Tibial nerve (tissue), 4 donors: ENCODE results near the gene PCDHGB7. TPM values are rescaled to one million over a fixed set of nuclear protein-coding genes. Genes with fewer than 3 reads are reported as not detected.

Source experiments
- DNase-seq, 2 donors: peaks; one replicate each; pipeline ENCODE4 v3.0.0-alpha.2; 2019; ENCODE audit warnings: low spot score in 2 of 2
- H3K27ac ChIP-seq, 4 donors: fragments of 200-600 bp; sonication (generic) in 3 of 4; one replicate each; pipeline ENCODE4 v1.5.1; 2017 to 2019; ENCODE audit warnings: mild to moderate bottlenecking in 1 of 4
- H3K27me3 ChIP-seq, 2 donors: fragments of 200-600 bp; sonication (generic) in 1 of 2; one replicate each; pipeline versions ENCODE4 v1.5.1 to v1.6.0; 2017 to 2019
- H3K36me3 ChIP-seq, 3 donors: fragments of 200-600 bp; sonication (generic); one replicate each; pipeline ENCODE4 v1.5.1; 2018 to 2019
- H3K4me1 ChIP-seq, 4 donors: fragments of 200-600 bp; sonication (generic) in 3 of 4; one replicate each; pipeline ENCODE4 v1.5.1; 2017 to 2019
- H3K4me3 ChIP-seq, 4 donors: fragments of 200-600 bp; sonication (generic) in 3 of 4; one replicate each; pipeline ENCODE4 v1.5.1; 2017 to 2019; ENCODE audit warnings: mild to moderate bottlenecking in 1 of 4, moderate library complexity in 1 of 4
- H3K9me3 ChIP-seq, 4 donors: fragments of 200-600 bp; sonication (generic) in 3 of 4; one replicate each; pipeline ENCODE4 v1.5.1; 2017 to 2019
- EP300 ChIP-seq, 2 donors: sonication (generic); formaldehyde crosslinking; IDR thresholded peaks; one replicate each; pipeline ENCODE4 v1.6.1; 2017; ENCODE audit warnings: antibody characterized with exemption in 2 of 2, mild to moderate bottlenecking in 1 of 2
- POLR2A ChIP-seq, 2 donors: fragments of 450-650 bp; IDR thresholded peaks; one replicate each; pipeline ENCODE4 v1.6.1; 2017; ENCODE audit warnings: antibody characterized with exemption in 2 of 2, mild to moderate bottlenecking in 2 of 2, moderate library complexity in 2 of 2
- WGBS, 2 donors: methylation state at CpG; one replicate each; pipeline ENCODE4 v1.1.5; 2018; 5-methylcytosine and 5-hydroxymethylcytosine counted together
- total RNA-seq, 4 donors: library from RNA; depleted of rRNA; stranded (reverse); fragments of >200 nt; gene quantifications; one replicate each; pipeline ENCODE4 v1.1.0, GENCODE V29; 2016
- TF ChIP-seq, protein P1 (sequence below), 5 experiments: fragments of 200-600 bp in 3 of 5; fragments of 450-650 bp in 2 of 5; sonication (generic) in 3 of 5; IDR thresholded peaks; one replicate each; pipeline ENCODE4 v1.5.1; 2016 to 2019; ENCODE audit warnings: antibody characterized with exemption in 5 of 5, mild to moderate bottlenecking in 3 of 5, moderate library complexity in 2 of 5

The PCDHGB7 gene
- total RNA-seq, 4 donors from 2014 or later: 14.6 to 19.2 (median 18.0) TPM

DNA sequence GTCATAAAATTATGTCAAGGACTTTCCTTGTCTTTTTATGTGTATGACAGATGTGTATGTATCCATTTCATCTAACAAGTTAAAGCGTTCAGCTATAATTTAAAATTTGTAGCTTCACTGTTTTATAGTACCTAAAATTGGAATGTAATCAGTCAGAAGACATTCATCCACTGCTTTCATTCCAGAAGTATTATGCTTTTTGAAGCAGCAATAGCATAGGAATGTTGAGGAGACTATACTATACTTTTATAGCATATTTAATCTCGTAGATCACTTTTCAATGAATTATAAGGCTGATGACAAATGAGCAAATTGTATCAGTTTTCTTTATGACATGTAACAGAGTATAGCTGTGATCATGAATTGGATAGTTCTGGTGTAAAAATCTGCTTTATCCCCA is 19.7 kb downstream of the PCDHGB7 start:
- no peak for DNase-seq
- 93 to 95% methylated on average over 2 of the region's 2 CpGs for WGBS, 2 donors

DNA sequence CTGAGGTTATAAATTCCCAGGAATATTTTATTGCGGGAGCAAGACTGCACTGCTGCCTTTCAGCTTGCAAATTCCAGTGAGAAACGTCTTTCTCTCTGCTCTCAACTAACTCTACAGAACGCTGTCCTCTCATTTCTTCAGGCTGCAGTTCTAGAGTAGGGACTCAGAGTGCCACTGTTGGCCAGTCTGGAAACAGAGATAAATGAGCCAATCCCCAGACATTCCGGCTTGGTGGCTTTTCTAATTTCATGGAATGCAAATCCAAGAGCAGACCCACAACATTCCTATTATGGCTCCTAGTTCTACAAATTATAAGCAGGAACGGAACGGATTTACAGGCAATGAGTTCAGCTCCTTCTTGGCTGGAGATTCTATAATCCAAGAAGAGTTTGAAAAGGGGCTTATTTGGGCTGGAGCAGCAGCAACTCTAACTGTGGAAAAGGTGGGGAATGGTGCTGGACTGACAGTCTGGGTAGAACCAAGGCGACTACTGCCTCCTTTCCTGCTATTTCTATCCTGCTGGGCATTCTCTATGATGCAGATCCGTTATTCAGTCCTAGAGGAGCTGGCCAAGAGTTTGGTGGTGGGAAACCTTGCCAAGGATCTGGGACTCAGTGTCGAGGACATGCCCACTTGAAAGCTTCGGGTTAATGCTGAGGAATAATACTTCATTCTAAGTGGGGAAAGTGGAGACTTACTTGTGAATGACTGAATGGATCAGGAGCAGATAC is 22.1 kb downstream of the PCDHGB7 start:
- whole genome bisulfite sequencing, 2 donors: 71 to 76% methylated on average over 10 of the region's 10 CpGs
- no peak overlapping the region for H3K4me3 ChIP-seq
- DNase-seq: no peak
- H3K27me3 ChIP-seq: no peaks in the 10 kb centered on the region
- H3K9me3 ChIP-seq: peaks cover 0 to 95% (median 31%) of the 10 kb centered on the region in 4 donors
- TF ChIP-seq EP300 (IDR thresholded peaks at IDR 0.05) (no peak), POLR2A (IDR thresholded peaks at IDR 0.05) (no peak)
- TF ChIP-seq, protein P1, sequence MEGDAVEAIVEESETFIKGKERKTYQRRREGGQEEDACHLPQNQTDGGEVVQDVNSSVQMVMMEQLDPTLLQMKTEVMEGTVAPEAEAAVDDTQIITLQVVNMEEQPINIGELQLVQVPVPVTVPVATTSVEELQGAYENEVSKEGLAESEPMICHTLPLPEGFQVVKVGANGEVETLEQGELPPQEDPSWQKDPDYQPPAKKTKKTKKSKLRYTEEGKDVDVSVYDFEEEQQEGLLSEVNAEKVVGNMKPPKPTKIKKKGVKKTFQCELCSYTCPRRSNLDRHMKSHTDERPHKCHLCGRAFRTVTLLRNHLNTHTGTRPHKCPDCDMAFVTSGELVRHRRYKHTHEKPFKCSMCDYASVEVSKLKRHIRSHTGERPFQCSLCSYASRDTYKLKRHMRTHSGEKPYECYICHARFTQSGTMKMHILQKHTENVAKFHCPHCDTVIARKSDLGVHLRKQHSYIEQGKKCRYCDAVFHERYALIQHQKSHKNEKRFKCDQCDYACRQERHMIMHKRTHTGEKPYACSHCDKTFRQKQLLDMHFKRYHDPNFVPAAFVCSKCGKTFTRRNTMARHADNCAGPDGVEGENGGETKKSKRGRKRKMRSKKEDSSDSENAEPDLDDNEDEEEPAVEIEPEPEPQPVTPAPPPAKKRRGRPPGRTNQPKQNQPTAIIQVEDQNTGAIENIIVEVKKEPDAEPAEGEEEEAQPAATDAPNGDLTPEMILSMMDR (IDR thresholded peaks at IDR 0.05): no peak
- peaks cover 0 to 35% (median 0%) of the 10 kb centered on the region in 3 donors for H3K36me3 ChIP-seq
- H3K4me1 ChIP-seq: no peaks in the 10 kb centered on the region
- H3K27ac ChIP-seq: no peak overlapping the region

More for the DNA sequence above, 19.7 kb downstream of the PCDHGB7 start:
- no peak overlapping the region for H3K27ac ChIP-seq
- no peak overlapping the region for H3K4me3 ChIP-seq
- H3K4me1 ChIP-seq: no peaks in the 10 kb centered on the region
- peaks cover 0 to 98% (median 39%) of the 10 kb centered on the region in 4 donors for H3K9me3 ChIP-seq
- TF ChIP-seq POLR2A (IDR thresholded peaks at IDR 0.05) (no peak), EP300 (IDR thresholded peaks at IDR 0.05) (no peak)
- TF ChIP-seq, protein P1 (IDR thresholded peaks at IDR 0.05): no peak
- H3K36me3 ChIP-seq: peaks cover 0 to 32% (median 0%) of the 10 kb centered on the region in 3 donors
- H3K27me3 ChIP-seq: no peaks in the 10 kb centered on the region

DNA sequence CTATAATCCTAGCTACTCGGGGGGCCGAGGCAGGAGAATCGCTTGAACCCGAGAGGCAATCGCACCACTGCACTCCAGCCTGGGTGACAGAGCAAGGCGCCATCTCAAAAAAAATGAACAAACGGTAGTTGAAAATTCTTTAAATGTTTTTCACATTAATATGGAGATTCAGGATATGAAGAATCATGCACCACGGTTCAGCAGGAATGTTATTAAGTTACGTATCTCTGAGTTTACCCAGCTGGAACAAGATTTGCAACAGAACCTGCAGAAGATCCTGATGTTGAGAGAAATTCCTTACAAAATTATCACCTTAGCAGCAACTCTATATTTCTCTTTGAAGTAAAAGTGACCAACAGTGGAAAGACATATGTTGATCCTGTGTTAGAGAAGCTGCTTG is 22.9 kb downstream of the PCDHGB7 start:
- no peak for DNase-seq
- Histone ChIP-seq H3K4me1 (no peaks in the 10 kb centered on the region), H3K4me3 (no peak overlapping the region), H3K36me3 (peaks cover 0 to 37% (median 0%) of the 10 kb centered on the region in 3 donors), H3K27ac (no peak overlapping the region), H3K9me3 (peaks cover 0 to 95% (median 31%) of the 10 kb centered on the region in 4 donors), H3K27me3 (no peaks in the 10 kb centered on the region)
- TF ChIP-seq POLR2A (IDR thresholded peaks at IDR 0.05): no peak
- WGBS, 2 donors: 96% methylated on average over 9 of the region's 9 CpGs

DNA sequence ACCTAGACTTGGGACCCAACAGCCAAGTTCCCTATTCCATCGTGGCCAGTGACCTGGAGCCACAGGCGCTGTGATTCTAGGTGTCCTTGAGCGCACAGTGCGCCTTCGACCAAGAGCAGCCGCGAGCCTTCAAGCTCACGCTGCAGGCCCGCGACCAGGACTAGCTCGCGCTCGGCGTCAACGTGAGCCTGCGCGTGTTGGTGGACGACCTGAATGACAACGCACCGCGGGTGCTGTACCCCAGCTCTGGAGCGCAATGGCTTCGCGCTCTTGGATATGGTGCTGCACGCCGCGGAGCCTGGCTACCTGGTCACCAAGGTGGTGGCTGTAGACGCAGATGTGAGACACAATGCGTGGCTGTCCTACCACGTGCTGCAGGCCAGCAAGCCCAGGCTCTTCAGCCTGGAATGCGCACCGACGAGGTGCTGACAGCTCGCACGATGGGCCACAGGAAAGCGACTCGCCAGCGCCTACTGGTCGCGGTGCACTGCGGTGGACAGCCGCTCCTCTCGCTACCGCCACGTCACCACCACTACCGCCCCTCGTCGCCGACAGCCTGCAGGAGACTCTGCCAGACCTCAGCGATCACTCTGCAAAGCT is 24.2 kb downstream of the PCDHGB7 start:
- Histone ChIP-seq H3K4me1 (no peaks in the 10 kb centered on the region), H3K27ac (no peak overlapping the region), H3K4me3 (no peak overlapping the region), H3K36me3 (peaks cover 0 to 46% (median 0%) of the 10 kb centered on the region in 3 donors), H3K27me3 (no peaks in the 10 kb centered on the region), H3K9me3 (peaks cover 0 to 94% (median 28%) of the 10 kb centered on the region in 4 donors)
- TF ChIP-seq EP300 (IDR thresholded peaks at IDR 0.05): no peak
- TF ChIP-seq POLR2A (IDR thresholded peaks at IDR 0.05): no peak
- TF ChIP-seq, protein P1 (IDR thresholded peaks at IDR 0.05): no peak
- 60 to 62% methylated on average over 33 to 34 of the region's 50 CpGs for WGBS, 2 donors
- no peak for DNase-seq

DNA sequence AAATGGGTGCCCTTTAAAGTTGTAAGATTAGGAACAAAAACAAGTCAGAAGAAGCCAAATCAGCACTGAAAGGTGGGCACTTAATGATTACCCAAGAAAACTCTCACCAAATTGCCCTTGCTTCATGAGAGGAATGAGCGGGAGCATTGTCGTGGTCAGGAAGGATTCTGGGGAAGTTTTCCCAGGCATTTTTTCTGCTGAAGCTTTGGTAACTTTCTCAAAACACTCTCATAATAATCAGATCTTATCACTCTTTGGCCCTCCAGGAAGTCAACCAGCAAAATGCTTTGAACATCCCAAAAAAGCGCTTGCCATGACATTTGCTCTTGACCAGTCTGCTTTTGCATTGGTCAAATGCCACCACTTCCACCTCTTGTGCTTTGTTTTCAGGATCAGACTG is 47.9 kb downstream of the PCDHGB7 start:
- H3K36me3 ChIP-seq: peaks cover 0 to 11% (median 0%) of the 10 kb centered on the region in 3 donors
- peaks cover 0 to 16% (median 0%) of the 10 kb centered on the region in 4 donors for H3K9me3 ChIP-seq
- H3K27ac ChIP-seq: no peak overlapping the region
- TF ChIP-seq POLR2A (IDR thresholded peaks at IDR 0.05): no peak
- TF ChIP-seq, protein P1 (IDR thresholded peaks at IDR 0.05): no peak
- no peaks in the 10 kb centered on the region for H3K4me1 ChIP-seq
- no peak overlapping the region for H3K4me3 ChIP-seq
- no peaks in the 10 kb centered on the region for H3K27me3 ChIP-seq
- 95 to 97% methylated on average over 3 of the region's 3 CpGs for WGBS, 2 donors
- DNase-seq: no peak

Other genes starting within 250 kb of the PCDHGB7 start
- 1 to 10 TPM; 4.4 to 7.1 (median 5.5) TPM for gene PCDHB7, start 245.0 kb upstream of the PCDHGB7 start, total RNA-seq
- 1 to 10 TPM; 1.0 to 4.2 (median 3.5) TPM for gene PCDHB8, start 239.9 kb upstream of the PCDHGB7 start, total RNA-seq
- gene PCDHB16, start 235.3 kb upstream of the PCDHGB7 start, total RNA-seq: 10 to 100 TPM in 3 of 4 donors, 1 to 10 TPM in 1; 9.2 to 17.7 (median 14.6) TPM
- 1 to 10 TPM; 4.6 to 9.2 (median 7.4) TPM for gene PCDHB9, start 230.5 kb upstream of the PCDHGB7 start, total RNA-seq
- 10 to 100 TPM in 1 of 4 donors, 1 to 10 TPM in 3; 4.8 to 10.4 (median 5.6) TPM for gene PCDHB10, start 225.3 kb upstream of the PCDHGB7 start, total RNA-seq
- 1 to 10 TPM; 6.9 to 8.6 (median 7.6) TPM for gene PCDHB11, start 218.1 kb upstream of the PCDHGB7 start, total RNA-seq
- gene PCDHB12, start 209.0 kb upstream of the PCDHGB7 start, total RNA-seq: 10 to 100 TPM in 3 of 4 donors, 1 to 10 TPM in 1; 5.7 to 12.6 (median 12.2) TPM
- gene PCDHB13, start 203.8 kb upstream of the PCDHGB7 start, total RNA-seq: 1 to 10 TPM; 8.2 to 9.8 (median 9.2) TPM
- 10 to 100 TPM in 2 of 4 donors, 1 to 10 TPM in 2; 6.6 to 13.0 (median 10.3) TPM for gene PCDHB14, start 194.3 kb upstream of the PCDHGB7 start, total RNA-seq
- gene PCDHB15, start 172.3 kb upstream of the PCDHGB7 start, total RNA-seq: 1 to 10 TPM; 5.4 to 7.6 (median 6.4) TPM
- 1 to 10 TPM in 1 of 4 donors, under 1 TPM in 1, not detected in 2; 0.42 to 4.8 TPM for gene SLC25A2, start 113.6 kb upstream of the PCDHGB7 start, total RNA-seq
- 10 to 100 TPM; 49.5 to 80.0 (median 59.5) TPM for gene TAF7, start 96.9 kb upstream of the PCDHGB7 start, total RNA-seq
- gene PCDHGA1, start 87.2 kb upstream of the PCDHGB7 start, total RNA-seq: 1 to 10 TPM in 3 of 4 donors, under 1 TPM in 1; 0.90 to 2.5 (median 1.8) TPM
- 10 to 100 TPM in 3 of 4 donors, 1 to 10 TPM in 1; 9.6 to 20.4 (median 12.7) TPM for gene PCDHGA2, start 78.9 kb upstream of the PCDHGB7 start, total RNA-seq
- gene PCDHGA3, start 73.8 kb upstream of the PCDHGB7 start, total RNA-seq: 10 to 100 TPM in 1 of 4 donors, 1 to 10 TPM in 3; 6.5 to 10.5 (median 8.7) TPM
- 1 to 10 TPM; 4.3 to 8.4 (median 6.8) TPM for gene PCDHGB1, start 67.6 kb upstream of the PCDHGB7 start, total RNA-seq
- gene PCDHGA4, start 62.7 kb upstream of the PCDHGB7 start, total RNA-seq: 10 to 100 TPM in 2 of 4 donors, 1 to 10 TPM in 2; 5.1 to 13.5 (median 9.2) TPM
- 10 to 100 TPM in 2 of 4 donors, 1 to 10 TPM in 2; 9.2 to 14.0 (median 10.4) TPM for gene PCDHGB2, start 57.7 kb upstream of the PCDHGB7 start, total RNA-seq
- 10 to 100 TPM in 3 of 4 donors, 1 to 10 TPM in 1; 8.2 to 13.2 (median 12.1) TPM for gene PCDHGA5, start 53.5 kb upstream of the PCDHGB7 start, total RNA-seq
- 10 to 100 TPM in 2 of 4 donors, 1 to 10 TPM in 2; 7.8 to 12.4 (median 10.1) TPM for gene PCDHGB3, start 47.4 kb upstream of the PCDHGB7 start, total RNA-seq
- gene PCDHGA6, start 43.8 kb upstream of the PCDHGB7 start, total RNA-seq: 10 to 100 TPM in 2 of 4 donors, 1 to 10 TPM in 2; 7.4 to 12.3 (median 10.1) TPM
- 10 to 100 TPM in 1 of 4 donors, 1 to 10 TPM in 3; 7.6 to 12.2 (median 9.2) TPM for gene PCDHGA7, start 34.9 kb upstream of the PCDHGB7 start, total RNA-seq
- 10 to 100 TPM in 3 of 4 donors, 1 to 10 TPM in 1; 9.3 to 12.3 (median 11.1) TPM for gene PCDHGB4, start 30.0 kb upstream of the PCDHGB7 start, total RNA-seq
- gene PCDHGA8, start 25.0 kb upstream of the PCDHGB7 start, total RNA-seq: 1 to 10 TPM; 5.5 to 9.3 (median 6.6) TPM
- 10 to 100 TPM in 3 of 4 donors, 1 to 10 TPM in 1; 9.9 to 22.4 (median 16.2) TPM for gene PCDHGB5, start 19.7 kb upstream of the PCDHGB7 start, total RNA-seq
- gene PCDHGA9, start 14.9 kb upstream of the PCDHGB7 start, total RNA-seq: 10 to 100 TPM in 3 of 4 donors, 1 to 10 TPM in 1; 8.4 to 13.8 (median 11.9) TPM
- gene PCDHGB6, start 9.7 kb upstream of the PCDHGB7 start, total RNA-seq: 10 to 100 TPM in 3 of 4 donors, 1 to 10 TPM in 1; 9.2 to 16.8 (median 13.9) TPM
- gene PCDHGA10, start 4.7 kb upstream of the PCDHGB7 start, total RNA-seq: 10 to 100 TPM in 2 of 4 donors, 1 to 10 TPM in 2; 7.6 to 15.0 (median 10.6) TPM
- gene PCDHGA11, start 3.4 kb downstream of the PCDHGB7 start, total RNA-seq: 1 to 10 TPM; 8.3 to 9.3 (median 8.9) TPM
- gene PCDHGA12, start 12.8 kb downstream of the PCDHGB7 start, total RNA-seq: 10 to 100 TPM in 2 of 4 donors, 1 to 10 TPM in 2; 7.9 to 19.8 (median 10.1) TPM
- 10 to 100 TPM; 40.4 to 77.7 (median 56.3) TPM for gene PCDHGC3, start 58.3 kb downstream of the PCDHGB7 start, total RNA-seq
- 10 to 100 TPM in 1 of 4 donors, 1 to 10 TPM in 3; 3.3 to 11.7 (median 5.1) TPM for gene PCDHGC4, start 67.4 kb downstream of the PCDHGB7 start, total RNA-seq
- gene PCDHGC5, start 71.4 kb downstream of the PCDHGB7 start, total RNA-seq: 1 to 10 TPM; 3.1 to 5.9 (median 3.8) TPM
- 100 to 1,000 TPM in 1 of 4 donors, 10 to 100 TPM in 3; 59.4 to 102 (median 64.0) TPM for gene DIAPH1, start 201.3 kb downstream of the PCDHGB7 start, total RNA-seq
- 10 to 100 TPM; 33.0 to 38.3 (median 36.5) TPM for gene HDAC3, start 219.2 kb downstream of the PCDHGB7 start, total RNA-seq
- 1 to 10 TPM; 2.0 to 8.7 (median 4.1) TPM for gene RELL2, start 219.3 kb downstream of the PCDHGB7 start, total RNA-seq
- gene FCHSD1, start 233.7 kb downstream of the PCDHGB7 start, total RNA-seq: 10 to 100 TPM; 10.7 to 53.4 (median 34.5) TPM